ENCODE results near the gene RHOA.

DNA sequence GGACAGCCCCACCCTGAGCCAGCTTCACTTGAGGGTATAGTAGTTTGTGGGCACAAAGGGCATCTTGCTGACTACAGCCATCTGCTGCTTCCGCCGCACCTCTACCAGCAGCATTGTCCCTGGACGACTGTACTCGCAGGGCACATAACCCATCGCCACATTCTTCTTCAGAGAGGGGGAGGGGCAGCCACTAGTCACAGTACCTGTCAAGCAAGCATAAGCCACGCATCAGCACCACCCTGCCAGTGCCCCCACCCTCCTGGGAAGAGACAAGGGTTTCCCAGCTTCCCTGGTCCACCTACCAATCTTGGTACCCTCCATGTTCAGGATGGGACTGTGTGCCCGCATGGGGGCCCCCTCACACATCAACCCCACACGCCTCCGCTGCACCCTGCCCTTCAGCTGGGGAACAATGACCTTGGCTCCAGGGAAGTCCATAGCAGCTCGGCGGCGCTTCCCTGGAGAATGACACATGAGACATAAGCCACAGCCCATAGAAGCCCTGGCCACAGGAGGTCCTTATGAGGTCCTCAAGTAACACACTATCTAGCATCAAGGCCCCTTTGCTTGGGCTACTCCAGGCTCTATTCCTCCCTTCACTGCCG, 5.8 kb upstream of the RHOA start:
- no peak for TF ChIP-seq POLR2A (IDR thresholded peaks at IDR 0.05; ENCODE audit: low read depth, low read length)
- TF ChIP-seq POLR2AphosphoS5 (IDR thresholded peaks at IDR 0.05; ENCODE audit: low read depth, low read length), result no peak

All from GM12891 (cell line).